Endothelial cell of umbilical vein (primary cell): ENCODE data around the gene TIMM29. TPM values are rescaled to one million over a fixed set of nuclear protein-coding genes. Genes with fewer than 3 reads are reported as not detected.

Experiments used
- BruUV-seq: library from RNA; stranded (reverse); fragments of 400-500 nt; replicated peaks from 2 replicates; lab custom pipeline; 2021; lab: Mats Ljungman, UMichigan
- CTCF ChIA-PET: fragments of 300-600, 350-600 bp; sonication (Branson Sonifier 250); formaldehyde crosslinking; loops from one replicate; lab custom pipeline; 2021; ENCODE audit warnings: antibody characterized with exemption, inconsistent platforms; lab: Charles Lee
- POLR2A ChIA-PET: fragments of 300-600, 350-600 bp; sonication (Branson Sonifier 250); formaldehyde crosslinking; loops from one replicate; lab custom pipeline; 2021; ENCODE audit warnings: antibody characterized with exemption, inconsistent platforms; lab: Charles Lee
- DNase-seq: peaks from one replicate; pipeline ENCODE4 v3.0.0-alpha.2; 2011; ENCODE audit warnings: low read depth, low spot score
- FAIRE-seq: peaks from 2 replicates; lab custom pipeline; 2011; peaks lifted over from hg19 to GRCh38; lab: Jason Lieb, UNC
- H2AFZ ChIP-seq: 2 replicates; pipeline ENCODE4 v1.6.0; 2012; ENCODE audit warnings: low read depth, low read length, control low read depth, inconsistent platforms
- H3K27ac ChIP-seq: 2 replicates; pipeline ENCODE4 v1.5.1; 2011; ENCODE audit warnings: low read depth, mild to moderate bottlenecking, control low read depth, low read length, moderate library complexity; ENCODE audit not compliant: insufficient read depth
- H3K27me3 ChIP-seq, 2 experiments: 2 replicates each; pipeline versions ENCODE4 v1.6.0 to v1.6.1; 2011; ENCODE audit warnings: low read length in 2 of 2, mixed read lengths in 1 of 2; ENCODE audit not compliant: control insufficient read depth in 2 of 2, insufficient read depth in 2 of 2
- H3K36me3 ChIP-seq, 2 experiments: 2 replicates in 1 of 2; 3 replicates in 1 of 2; pipeline ENCODE4 v1.5.1; 2011; ENCODE audit warnings: low read length in 2 of 2, mild to moderate bottlenecking in 1 of 2, moderate library complexity in 1 of 2; ENCODE audit not compliant: control insufficient read depth in 2 of 2, insufficient read depth in 2 of 2; ENCODE audit errors: extremely low read depth in 1 of 2
- H3K4me1 ChIP-seq: 3 replicates; pipeline ENCODE4 v1.5.1; 2011; ENCODE audit warnings: mild to moderate bottlenecking, low read length; ENCODE audit not compliant: control insufficient read depth, insufficient read depth; ENCODE audit errors: extremely low read depth
- H3K4me2 ChIP-seq: 2 replicates; pipeline ENCODE4 v1.6.1; 2011; ENCODE audit warnings: low read length, control low read depth, mixed read lengths; ENCODE audit not compliant: insufficient read depth
- H3K4me3 ChIP-seq, 3 experiments: fragments of 200-600 bp in 1 of 3; sonication (generic), shearing (Covaris generic) in 1 of 3; replicated peaks in 1 of 3; 2 replicates each; pipeline ENCODE4 v1.5.1; 2011 to 2016; ENCODE audit warnings: control low read depth in 3 of 3, low read length in 3 of 3, mild to moderate bottlenecking in 2 of 3, inconsistent platforms in 1 of 3, low read depth in 1 of 3, moderate library complexity in 1 of 3; ENCODE audit not compliant: insufficient read depth in 1 of 3
- H3K79me2 ChIP-seq: 2 replicates; pipeline ENCODE4 v1.6.0; 2012; ENCODE audit warnings: low read length, inconsistent platforms; ENCODE audit not compliant: control insufficient read depth, insufficient read depth
- H3K9ac ChIP-seq: replicated peaks from 2 replicates; pipeline ENCODE3; 2011; ENCODE audit warnings: low read length, control low read depth; ENCODE audit not compliant: insufficient read depth; ENCODE audit errors: extremely low read depth
- H3K9me1 ChIP-seq: replicated peaks from 3 replicates; pipeline ENCODE4 v1.6.0; 2011; ENCODE audit warnings: mild to moderate bottlenecking, low read length; ENCODE audit not compliant: control insufficient read depth, insufficient read depth; ENCODE audit errors: extremely low read depth
- H3K9me3 ChIP-seq: replicated peaks from 2 replicates; pipeline ENCODE4 v1.5.1; 2012; ENCODE audit warnings: low read length, inconsistent platforms; ENCODE audit not compliant: control insufficient read depth, insufficient read depth
- H4K20me1 ChIP-seq: replicated peaks from 2 replicates; pipeline ENCODE3; 2011; ENCODE audit warnings: mild to moderate bottlenecking, low read length; ENCODE audit not compliant: control insufficient read depth, insufficient read depth; ENCODE audit errors: extremely low read depth
- EZH2 ChIP-seq: IDR thresholded peaks from 2 replicates; pipeline ENCODE4 v1.6.1; 2012; ENCODE audit warnings: borderline replicate concordance, low read depth, mild to moderate bottlenecking, moderate library complexity, low read length, inconsistent platforms; ENCODE audit not compliant: severe bottlenecking
- FOS ChIP-seq: IDR thresholded peaks from 2 replicates; pipeline ENCODE4 v1.6.1; 2011; ENCODE audit warnings: mild to moderate bottlenecking, low read length, moderate library complexity, borderline replicate concordance; ENCODE audit not compliant: insufficient read depth
- GATA2 ChIP-seq: IDR thresholded peaks from 2 replicates; pipeline ENCODE4 v1.7.0; 2011; ENCODE audit warnings: low read depth, mild to moderate bottlenecking, moderate library complexity, mixed read lengths, low read length; ENCODE audit not compliant: insufficient read length, insufficient read depth
- JUN ChIP-seq: IDR thresholded peaks from 2 replicates; pipeline ENCODE4 v1.6.1; 2011; ENCODE audit warnings: borderline replicate concordance, low read depth; ENCODE audit not compliant: insufficient read length, insufficient read depth
- MYC ChIP-seq: IDR thresholded peaks from one replicate; pipeline ENCODE4 v1.6.1; 2011; ENCODE audit warnings: mild to moderate bottlenecking, low read depth, low read length
- POLR2A ChIP-seq: IDR thresholded peaks from 2 replicates; pipeline ENCODE4 v1.6.1; 2012; ENCODE audit warnings: low read depth, mild to moderate bottlenecking, control low read depth, low read length
- POLR2AphosphoS5 ChIP-seq: IDR thresholded peaks from 2 replicates; pipeline ENCODE4 v1.6.1; 2012; ENCODE audit warnings: low read depth, mild to moderate bottlenecking, control low read depth, low read length, moderate library complexity; ENCODE audit not compliant: insufficient read depth
- dilution Hi-C: fragments of 300-500 bp; cut with MboI; formaldehyde crosslinking; loops from one replicate; pipeline ENCODE4 v1.15.0; 2019; ENCODE audit warnings: low sequenced_read_pairs; ENCODE audit not compliant: extremely low pct_ligation_motif_present
- intact Hi-C: fragments of 100-400 bp; cut with micrococcal nuclease; formaldehyde crosslinking; loops from one replicate; pipeline ENCODE4 v1.10.0; 2022
- polyA plus RNA-seq, 4 experiments: library from polyadenylated mRNA; depleted of rRNA in 3 of 4; stranded (reverse) in 3 of 4; unstranded in 1 of 4; fragments of >200 nt; gene quantifications; 2 replicates each; pipeline versions ENCODE4 v1.2.1 to v1.2.3, GENCODE V29; 2011 to 2012; ENCODE audit warnings: missing spikeins in 1 of 4
- total RNA-seq: library from RNA; stranded (reverse); gene quantifications from 2 replicates; pipeline ENCODE4 v1.2.3, GENCODE V29; 2021
- TF ChIP-seq, protein P1 (sequence below): IDR thresholded peaks from 2 replicates; pipeline ENCODE4 v1.6.1; 2011; ENCODE audit not compliant: insufficient read depth, insufficient read length
- TF ChIP-seq, protein P2 (sequence below), 2 donors: IDR thresholded peaks; 1 replicate in 1 of 2; 2 replicates in 1 of 2; pipeline ENCODE4 v1.5.1; 2011; ENCODE audit warnings: low read length in 2 of 2, mild to moderate bottlenecking in 2 of 2, moderate library complexity in 2 of 2, control low read depth in 1 of 2, inconsistent platforms in 1 of 2, low read depth in 1 of 2; ENCODE audit not compliant: insufficient read depth in 1 of 2; ENCODE audit errors: extremely low read depth in 1 of 2

Gene TIMM29
- total and polyA plus RNA-seq, 2 donors (not counting 3 experiments of a cell fraction or from before 2014, with no cell fraction given), result 10.7 to 20.6 TPM

DNA sequence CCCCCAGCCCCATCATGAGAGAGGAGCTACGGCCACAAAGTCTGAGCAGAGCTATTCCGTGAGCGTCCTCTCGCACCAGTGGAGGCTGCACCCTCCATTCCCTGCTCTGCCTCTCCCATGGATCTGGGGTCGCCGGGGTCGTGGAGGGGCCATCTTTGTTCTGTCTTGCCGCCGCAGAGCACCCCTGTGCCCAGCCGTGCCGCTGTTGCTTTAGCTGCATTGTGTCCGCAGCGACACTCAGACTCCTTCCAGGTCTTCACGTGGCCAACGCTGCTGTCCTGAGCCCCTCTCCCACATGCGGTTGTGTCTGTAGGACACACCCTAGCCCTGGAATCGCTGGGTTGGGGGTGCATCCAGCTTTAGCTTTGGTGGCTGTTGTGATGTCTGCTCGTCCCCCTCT lies 16.0 kb upstream of the TIMM29 start:
- no peak overlapping the region for H3K27ac ChIP-seq
- FAIRE-seq (no peak), DNase-seq (no peak)
- H3K4me3 ChIP-seq, result no peak overlapping the region
- H3K4me1 ChIP-seq, result no peaks in the 10 kb centered on the region
- H4K20me1 ChIP-seq, result no peaks in the 10 kb centered on the region
- no TSS peak for BruUV-seq
- ChIA-PET POLR2A (no interaction called here), CTCF (interaction anchor here (0.9 to 1.3 kb wide), 3 partner anchors 14 to 40 kb away, joined by 3 to 4 read pairs (median 3); no protein-coding TSS in a partner anchor)
- H3K4me2 ChIP-seq, result no peak overlapping the region
- no peak for TF ChIP-seq JUN
- no peak for TF ChIP-seq MYC
- no peak for TF ChIP-seq POLR2AphosphoS5
- no peak for TF ChIP-seq EZH2
- TF ChIP-seq, protein P1, sequence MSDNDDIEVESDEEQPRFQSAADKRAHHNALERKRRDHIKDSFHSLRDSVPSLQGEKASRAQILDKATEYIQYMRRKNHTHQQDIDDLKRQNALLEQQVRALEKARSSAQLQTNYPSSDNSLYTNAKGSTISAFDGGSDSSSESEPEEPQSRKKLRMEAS, result no peak
- TF ChIP-seq FOS, result no peak
- TF ChIP-seq, protein P2, sequence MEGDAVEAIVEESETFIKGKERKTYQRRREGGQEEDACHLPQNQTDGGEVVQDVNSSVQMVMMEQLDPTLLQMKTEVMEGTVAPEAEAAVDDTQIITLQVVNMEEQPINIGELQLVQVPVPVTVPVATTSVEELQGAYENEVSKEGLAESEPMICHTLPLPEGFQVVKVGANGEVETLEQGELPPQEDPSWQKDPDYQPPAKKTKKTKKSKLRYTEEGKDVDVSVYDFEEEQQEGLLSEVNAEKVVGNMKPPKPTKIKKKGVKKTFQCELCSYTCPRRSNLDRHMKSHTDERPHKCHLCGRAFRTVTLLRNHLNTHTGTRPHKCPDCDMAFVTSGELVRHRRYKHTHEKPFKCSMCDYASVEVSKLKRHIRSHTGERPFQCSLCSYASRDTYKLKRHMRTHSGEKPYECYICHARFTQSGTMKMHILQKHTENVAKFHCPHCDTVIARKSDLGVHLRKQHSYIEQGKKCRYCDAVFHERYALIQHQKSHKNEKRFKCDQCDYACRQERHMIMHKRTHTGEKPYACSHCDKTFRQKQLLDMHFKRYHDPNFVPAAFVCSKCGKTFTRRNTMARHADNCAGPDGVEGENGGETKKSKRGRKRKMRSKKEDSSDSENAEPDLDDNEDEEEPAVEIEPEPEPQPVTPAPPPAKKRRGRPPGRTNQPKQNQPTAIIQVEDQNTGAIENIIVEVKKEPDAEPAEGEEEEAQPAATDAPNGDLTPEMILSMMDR (IDR thresholded peaks at IDR 0.05; ENCODE audit: extremely low read depth in 1 of 2, insufficient read depth in 1 of 2, low read depth in 1 of 2, low read length in 2 of 2), result no peak
- TF ChIP-seq POLR2A, result no peak
- TF ChIP-seq GATA2, result no peak
- dilution Hi-C loops (loop anchor here (10.0 kb wide), 1 partner anchor 112 kb away; no protein-coding TSS in a partner anchor), intact Hi-C loops (no loop called here)
- no peaks in the 10 kb centered on the region for H3K9me1 ChIP-seq
- H3K79me2 ChIP-seq, result no peaks in the 10 kb centered on the region
- H3K36me3 ChIP-seq, result peaks cover 0 to 43% of the 10 kb centered on the region in 2 experiments
- H3K9ac ChIP-seq, result no peak overlapping the region
- H3K27me3 ChIP-seq, result no peaks in the 10 kb centered on the region
- H3K9me3 ChIP-seq, result no peaks in the 10 kb centered on the region
- H2AFZ ChIP-seq, result no peak overlapping the region
